HG02759 (cell line): ENCODE data around the gene DOCK11.
A peak's percentile ranks its signal among the peaks of the same experiment; 100 is the strongest.
"Not testable (repeated sequence)": the region's sequence is repeated elsewhere in the genome, so short reads cannot be mapped to it uniquely, and the experiment has no call there.

ENCODE experiments used
- ATAC-seq: cut with Tn5 transposase; IDR thresholded peaks from one replicate; pipeline ENCODE4 v1.9.1; 2021; ENCODE audit warnings: mild to moderate bottlenecking, moderate library complexity; ENCODE audit not compliant: unreplicated experiment

The DOCK11 gene

DNA sequence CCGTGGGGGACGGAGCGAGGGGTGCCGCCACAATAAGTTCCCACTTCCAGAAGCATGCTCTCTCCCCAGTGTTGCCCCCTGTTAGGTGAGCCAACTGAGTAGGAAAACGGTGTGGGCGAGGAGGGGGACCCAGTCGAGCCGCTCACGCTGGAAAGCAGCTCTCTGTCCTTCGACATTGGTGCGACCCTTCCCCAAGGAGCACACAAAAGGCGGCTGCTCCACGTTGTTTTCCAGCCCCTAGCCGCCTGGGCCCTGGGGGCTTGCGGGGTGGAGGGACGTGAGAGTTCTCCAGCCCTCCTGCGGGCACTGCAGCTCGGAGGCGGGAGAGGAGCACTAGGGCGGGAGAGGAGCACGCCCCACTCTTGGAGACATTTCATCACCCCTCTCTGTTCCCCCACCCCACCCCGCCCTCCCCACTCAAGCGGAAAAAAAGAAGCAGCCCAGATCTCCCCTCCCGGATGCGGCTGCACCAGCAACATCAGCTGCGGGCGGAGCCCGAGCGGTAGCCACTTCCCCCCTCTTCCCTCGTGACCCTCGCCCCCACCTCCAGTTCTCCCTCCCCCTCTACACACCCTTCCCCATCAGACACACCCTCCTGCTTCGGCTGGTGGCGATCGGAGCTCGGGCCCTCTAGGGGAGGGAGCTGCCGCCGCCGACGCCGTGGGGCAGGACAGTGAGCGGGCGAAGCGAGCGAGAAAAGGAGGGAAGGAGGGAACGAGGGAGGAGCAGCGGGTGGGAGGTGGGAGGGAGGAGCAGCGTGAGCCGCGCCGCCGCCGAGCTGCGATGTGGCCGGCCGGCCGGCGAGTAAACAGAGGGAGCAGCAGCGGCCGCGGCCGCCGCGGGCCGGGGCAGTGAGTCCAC, at the start of gene DOCK11:
DOCK11 (plus strand) TSS at position 755 of the 861 bp plus-strand sequence. CDS start 157 bp downstream, outside the sequence.
- peak; percentile 77 for ATAC-seq

DNA sequence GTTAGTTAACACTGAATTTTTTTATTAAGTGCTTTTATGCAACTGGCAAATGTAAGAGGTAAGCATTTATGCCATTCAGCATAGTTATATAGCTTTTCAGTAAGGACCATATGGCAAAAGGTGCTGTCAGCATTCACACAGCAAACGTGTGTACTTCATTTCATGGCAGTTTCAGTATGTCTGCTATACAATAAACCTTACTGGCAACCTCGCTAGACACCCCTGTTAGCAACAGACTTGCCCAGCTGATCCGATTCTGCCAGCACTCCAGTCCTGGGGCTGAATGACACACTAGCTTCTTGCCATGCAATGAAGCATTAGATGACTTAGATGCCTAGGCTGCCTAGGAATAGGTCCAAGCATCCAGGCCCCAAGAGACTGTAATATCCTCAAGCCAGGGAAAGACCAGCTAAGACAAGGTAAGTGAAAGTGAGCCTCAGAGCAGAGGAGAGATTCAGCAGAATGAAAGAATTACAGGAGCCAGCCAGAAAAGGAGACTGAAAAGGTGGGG, 47.3 kb upstream of the DOCK11 start:
- no peak for ATAC-seq

DNA sequence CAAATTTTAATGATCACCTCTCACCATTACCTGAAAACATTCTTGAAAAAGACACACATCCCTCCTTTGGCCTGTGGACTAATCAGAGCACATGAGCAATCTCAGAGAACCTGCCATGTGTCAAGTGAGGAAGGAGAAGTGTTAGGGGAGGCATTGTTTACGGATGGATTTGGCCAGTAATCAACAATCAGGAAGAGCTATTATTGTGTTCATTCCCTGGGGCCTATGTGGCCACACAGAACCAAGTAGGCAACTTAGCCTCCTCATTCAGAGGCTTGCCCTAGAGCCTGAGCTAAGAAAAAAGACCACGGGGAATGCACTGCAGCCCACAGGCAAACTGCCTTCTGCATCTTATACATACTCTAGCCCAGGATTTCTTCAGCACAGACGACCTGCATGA, 40.6 kb upstream of the DOCK11 start:
- ATAC-seq: no peak

DNA sequence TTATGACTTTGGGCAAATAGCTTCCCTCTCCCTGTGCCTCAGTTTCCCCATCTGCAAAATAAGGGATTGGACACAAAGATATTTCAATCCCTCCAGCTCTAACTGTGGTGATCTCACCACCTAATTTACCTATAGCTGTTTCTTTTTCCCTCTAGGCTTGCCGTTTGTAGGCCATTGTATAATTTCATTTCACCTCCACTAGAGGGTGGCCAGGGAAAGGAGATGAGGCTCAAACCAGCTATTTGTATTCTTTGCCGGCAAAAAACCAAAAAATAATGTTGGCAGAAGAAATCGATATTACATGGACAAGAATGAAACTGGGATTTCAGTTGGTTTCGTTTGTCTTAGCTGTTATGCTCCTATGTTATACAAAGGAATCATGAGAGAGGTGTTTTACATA, 36.1 kb upstream of the DOCK11 start:
- ATAC-seq: no peak

DNA sequence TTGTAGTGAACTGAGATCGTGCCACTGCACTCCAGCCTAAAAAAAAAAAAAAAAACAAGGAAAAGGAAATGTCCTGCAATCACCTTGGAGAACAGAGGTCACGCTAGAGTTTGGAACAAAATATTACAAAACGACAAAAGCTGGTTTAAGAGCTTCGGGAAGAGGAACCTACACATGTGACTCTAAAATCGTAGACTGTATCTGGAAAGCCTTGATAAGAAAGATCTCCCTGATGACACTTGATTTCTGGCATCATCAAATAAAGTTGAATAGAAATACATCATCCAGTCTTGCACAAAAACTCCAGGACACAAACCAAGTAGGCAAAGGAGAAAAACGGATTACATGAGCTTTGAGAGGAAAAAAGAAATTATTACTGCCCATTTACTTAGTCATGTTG, 31.1 kb upstream of the DOCK11 start:
- no peak for ATAC-seq

DNA sequence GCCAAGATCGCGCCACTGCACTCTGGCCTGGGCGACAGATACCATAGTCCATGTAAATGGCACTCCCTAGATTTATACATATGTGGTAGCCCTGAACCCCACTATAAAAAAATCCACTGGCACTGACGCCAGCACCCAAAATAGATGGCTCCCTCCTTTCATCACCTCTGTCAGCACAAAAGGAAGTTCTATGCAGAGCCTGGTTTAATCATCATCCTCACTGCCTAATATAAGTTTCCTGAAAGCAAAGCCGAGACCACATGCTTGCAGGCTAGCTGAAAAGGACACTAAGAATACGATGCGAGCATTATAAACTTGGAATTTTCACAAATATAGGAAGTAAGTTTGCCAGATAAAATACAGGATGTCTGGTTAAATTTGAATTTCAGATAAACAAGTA, 27.5 kb upstream of the DOCK11 start:
- ATAC-seq: no peak

DNA sequence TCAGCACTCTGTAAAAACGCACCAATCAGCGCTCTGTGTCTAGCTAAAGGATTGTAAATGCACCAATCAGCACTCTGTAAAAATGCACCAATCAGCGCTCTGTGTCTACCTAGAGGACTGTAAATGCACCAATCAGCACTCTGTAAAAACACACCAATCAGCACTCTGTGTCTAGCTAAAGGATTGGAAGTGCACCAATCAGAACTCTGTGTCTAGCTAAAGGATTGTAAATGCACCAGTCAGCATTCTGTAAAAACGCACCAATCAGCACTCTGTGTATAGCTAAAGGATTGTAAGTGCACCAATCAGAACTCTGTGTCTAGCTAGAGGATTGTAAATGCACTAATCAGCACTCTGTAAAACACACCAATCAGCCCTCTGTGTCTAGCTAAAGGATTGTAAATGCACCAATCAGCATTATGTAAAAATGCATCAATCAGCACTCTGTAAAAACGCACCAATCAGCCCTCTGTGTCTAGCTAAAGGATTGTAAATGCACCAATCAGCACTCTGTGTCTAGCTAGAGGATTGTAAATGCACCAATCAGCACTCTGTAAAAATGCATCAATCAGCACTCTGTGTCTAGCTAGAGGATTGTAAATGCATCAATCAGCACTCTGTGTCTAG, 24.8 kb upstream of the DOCK11 start:
- ATAC-seq: not testable (repeated sequence)

DNA sequence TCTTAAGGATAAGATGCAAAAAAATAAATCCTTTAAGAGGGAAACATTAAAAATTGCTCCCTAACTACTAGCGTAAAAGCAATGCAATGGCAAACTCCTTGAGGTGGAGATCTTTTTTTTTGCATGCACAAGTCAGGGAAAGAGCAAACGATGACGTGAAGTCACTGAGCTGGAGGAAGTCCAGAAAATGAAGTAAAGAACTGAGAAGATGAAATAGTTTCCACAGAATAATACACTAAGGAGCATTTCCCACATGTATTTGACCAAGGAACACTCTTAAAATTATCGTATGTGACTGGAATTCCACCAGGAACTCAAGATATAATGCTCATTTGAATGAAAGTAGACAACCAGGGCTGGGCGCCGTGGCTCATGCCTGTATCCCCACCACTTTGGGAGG, 21.0 kb upstream of the DOCK11 start:
- no peak for ATAC-seq

DNA sequence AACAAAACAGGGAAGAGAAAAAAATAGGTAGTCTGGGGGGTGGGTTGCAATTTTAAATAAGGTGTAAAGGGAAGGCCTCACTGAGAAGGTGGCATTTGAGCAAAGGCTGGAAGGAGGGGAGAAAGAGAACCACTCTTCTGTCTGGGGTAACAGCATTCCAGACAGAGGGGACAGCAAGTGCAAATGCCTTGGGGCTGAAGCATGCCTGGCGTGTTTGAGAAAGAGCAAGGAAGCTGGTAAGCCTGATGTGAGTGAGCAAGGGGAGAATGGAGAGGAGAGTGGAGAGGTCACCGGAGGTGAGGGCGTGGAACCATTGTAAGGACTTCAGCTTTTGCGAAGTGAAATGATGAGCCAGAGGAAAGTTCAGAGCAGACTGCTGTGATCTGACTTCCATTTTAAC, 19.7 kb upstream of the DOCK11 start:
- no peak for ATAC-seq

DNA sequence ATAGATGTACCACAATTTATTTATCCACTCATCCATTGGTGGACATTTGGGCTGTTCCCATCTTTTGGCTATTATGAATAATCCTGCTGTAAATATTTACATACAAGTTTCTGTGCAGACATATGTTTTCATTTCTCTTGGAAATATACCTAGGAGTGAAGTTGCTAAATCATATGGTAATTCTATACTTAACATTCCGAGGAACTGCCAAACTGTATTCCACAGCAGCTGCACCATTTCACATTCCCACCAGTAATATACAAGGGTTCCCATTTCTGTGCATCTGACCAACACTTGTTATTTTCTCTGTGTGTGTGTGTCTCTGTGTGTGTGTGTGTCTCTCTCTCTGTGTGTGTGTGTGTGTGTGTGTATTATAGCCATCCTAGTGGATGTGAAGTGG, 15.4 kb upstream of the DOCK11 start:
- no peak for ATAC-seq

DNA sequence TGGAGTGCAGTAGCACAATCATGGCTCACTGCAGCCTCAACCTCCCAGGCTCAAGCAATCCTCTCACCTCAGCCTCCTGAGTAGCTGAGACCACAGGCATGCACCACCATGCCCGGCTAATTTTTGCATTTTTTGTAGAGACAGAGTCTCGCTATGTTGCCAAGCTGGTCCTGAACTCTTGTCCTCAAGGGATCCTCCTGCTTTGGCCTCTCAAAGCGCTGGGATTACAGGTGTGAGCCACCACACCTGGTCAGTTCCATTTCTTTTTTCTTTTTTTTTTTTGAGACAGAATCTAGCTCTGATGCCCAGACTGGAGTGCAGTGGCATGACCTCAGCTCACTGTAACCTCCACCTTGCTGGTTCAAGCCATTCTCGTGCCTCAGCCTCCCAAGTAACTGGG, 13.2 kb upstream of the DOCK11 start:
- not testable (repeated sequence) for ATAC-seq

DNA sequence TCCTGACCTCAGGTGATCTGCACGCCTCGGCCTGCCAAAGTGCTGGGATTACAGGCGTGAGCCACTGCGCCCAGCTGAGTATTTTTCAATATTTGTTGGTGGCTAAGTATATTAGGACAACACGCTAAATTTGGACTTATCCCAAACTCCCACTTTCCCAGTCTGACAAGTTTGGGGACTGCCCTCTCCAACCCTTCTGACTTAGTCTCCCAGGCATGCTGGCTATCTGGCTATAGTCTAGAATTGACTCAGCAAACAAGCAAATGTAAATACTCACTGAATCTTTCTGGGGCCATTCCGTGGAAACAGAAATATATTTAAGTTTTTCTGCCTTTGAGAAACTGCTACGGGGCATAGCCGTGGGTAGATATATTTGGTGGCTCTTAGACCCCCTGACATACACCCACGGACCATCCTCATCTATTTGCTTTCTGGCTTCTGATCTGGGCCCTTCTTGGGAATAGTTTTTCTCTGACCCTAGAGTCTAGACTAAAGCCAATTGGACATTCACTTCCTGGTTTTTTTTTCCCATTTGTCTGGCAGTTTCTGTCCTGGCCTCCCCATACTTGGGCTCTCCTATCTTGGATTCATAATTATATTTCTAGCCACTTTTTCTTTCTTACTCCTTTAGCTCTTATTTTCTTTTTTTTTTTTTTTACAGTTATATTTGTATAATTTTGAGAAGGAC, 11.3 kb upstream of the DOCK11 start:
- no peak for ATAC-seq

DNA sequence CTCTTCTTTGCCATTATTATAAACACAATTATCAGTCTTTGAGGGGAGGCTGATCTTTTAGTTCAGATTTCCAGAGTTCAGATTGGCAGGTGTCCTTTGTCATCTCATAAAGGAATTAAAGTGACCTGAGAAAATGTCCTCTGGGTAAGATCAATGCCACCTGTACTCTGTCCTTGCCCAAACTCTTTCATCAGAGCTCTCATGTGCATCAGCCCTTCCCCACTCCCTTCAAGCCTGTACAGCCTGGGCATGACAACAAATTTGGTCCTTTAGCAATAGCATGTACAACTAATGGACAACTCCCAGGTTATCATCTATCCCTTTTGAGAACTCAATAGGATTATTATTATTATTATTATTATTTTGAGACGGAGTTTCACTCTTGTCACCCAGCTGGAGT, 8.9 kb upstream of the DOCK11 start:
- ATAC-seq: not testable (repeated sequence)

DNA sequence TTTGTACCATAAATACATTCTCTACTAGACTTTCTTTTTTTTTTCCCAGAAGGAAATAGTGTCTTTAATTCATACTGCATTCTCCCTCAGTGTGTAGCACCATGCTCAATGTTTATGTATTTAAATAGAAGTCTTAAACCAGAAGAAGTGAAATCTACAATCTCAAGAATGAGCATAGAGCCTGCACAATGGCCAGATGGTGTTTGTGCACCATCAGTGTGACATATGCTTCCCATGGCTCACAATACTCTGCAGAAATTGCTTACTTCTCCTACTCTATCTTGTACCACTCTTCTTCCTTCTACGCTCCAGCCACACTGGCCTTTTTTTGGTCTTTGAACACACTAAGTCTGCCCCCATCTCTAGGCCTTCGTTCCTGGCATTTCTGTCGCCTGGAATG, 2.6 kb upstream of the DOCK11 start:
- ATAC-seq: no peak

DNA sequence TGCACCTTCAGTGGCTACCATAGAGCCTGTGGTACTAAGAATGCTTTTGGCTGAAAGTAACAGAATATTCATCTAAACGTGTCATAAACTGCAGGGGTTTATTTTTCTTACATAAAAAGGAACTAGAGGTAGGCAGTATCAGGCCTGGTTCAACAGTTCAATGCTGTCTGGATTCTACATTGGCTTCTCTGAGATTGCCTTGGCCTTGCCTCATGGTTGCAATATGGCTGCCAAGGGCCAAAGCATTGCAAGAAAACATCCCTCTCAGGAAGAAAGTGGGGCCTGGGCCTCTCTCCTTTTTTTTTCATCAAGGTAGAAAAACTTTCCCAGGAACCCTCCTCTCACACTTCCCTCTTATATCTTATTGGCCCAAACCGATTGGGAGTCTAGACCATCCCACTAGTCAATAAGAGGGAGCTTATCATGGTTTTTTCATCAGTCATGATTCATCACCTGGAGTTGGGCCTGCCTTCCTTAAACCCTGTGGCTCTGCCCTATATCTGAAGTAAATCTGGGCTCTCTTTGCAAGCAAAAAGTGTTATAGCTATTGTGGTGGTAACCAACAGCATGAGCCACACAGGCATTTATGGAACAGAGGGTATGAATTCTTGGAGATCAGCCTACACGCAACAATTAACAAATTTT, 1.8 kb upstream of the DOCK11 start:
- no peak for ATAC-seq

DNA sequence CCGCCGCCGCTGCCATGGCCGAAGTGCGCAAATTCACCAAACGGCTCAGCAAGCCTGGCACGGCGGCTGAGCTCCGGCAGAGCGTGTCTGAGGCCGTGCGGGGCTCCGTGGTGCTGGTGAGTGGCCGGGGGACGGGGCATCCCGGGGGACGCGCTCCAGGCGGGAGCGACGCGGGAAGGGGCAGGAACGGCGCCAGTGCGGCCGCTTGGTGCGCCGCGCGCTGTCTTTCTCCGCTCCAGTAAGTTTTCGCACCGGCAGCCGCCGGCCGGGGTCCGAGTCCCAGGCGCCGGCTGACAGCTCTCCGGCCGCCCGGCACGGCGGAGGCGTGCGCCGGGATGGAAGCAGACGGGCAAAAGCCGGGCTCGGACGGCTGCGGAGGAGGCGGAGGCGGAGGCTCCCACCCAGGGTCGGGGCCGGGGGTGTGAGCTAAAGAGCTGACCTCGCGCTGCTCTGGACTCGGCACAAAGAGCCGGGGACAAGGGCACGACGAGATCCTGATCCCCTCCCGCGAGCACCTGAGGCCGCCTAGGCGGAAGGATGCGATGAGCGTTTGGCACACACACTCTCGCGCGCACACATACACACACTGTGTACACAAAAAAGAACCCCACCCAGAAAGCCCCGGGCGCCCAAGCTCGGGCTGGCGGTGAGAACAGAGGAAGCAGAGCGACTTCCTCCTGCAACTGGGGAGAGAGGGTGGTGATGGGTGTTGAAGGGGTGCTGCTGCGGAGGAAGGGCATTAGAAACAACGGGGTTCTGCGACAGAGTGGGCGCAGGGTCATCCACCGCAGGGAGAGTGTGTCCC, 545 bp downstream of the DOCK11 start:
- peak; percentile 65 for ATAC-seq

DNA sequence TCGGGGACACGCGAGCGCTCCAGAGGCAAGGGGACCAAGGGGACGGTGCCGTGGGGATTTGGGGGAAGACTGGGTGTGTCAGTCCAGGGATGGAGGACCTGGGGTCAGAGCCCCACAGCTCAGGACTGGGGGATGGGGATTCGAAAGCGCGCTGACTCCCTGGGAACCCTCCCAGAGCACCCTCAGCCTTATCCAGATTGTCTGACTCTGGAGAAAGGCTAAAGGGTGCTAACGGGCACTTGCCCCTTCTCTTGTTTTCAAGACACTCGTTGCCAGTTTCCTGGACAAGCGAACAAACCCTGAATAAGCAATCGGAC, 1.1 kb downstream of the DOCK11 start:
- peak; percentile 15 for ATAC-seq

DNA sequence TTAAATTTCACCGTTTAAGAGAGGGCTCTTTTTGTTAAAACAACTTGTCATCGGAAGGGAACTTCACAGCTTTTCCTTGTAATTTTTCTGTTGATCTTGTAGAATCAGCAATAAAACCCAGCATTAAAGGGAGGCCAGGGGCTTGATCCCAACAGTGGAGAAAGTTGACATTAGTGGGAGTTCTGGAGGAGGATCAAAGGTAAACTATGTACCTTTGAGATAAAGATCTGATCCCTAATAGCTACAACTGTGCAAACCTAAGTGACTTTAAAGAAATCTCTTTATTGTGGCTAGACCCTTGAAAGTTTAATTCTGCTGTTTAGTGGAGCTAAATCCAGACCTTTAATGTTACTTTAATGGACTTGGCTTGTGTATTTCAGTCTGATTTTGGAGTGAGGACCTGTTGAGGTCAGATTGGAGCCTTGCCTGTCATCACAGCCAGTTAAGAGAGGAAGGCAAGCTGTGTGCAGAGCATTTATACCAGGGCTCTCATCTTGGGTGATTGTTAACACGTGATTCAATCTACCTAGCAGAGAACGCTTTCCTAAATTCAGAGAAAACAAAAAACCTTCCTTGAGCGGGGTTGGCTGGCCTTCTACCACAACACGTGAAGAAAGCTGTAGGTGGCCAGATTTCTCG, 1.7 kb downstream of the DOCK11 start:
- ATAC-seq: no peak

DNA sequence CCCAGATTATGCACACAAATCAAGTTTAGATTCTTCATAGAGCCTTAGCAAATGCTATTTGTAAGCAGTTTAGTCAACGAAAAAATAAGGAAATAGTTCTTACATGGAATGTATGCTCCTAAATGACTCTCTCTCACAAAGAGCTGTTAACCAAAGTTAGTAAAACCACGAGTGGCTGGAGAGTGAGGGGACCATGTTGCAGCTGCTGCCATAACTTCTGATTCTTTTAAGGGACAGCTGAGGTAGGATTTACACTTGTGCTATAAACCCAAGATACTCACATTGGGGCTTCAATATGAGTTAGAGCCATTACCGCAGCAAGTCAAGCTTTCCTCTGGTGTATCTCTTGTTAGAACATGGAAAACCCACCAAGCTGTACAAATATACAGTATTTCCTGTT, 2.7 kb downstream of the DOCK11 start:
- no peak for ATAC-seq

DNA sequence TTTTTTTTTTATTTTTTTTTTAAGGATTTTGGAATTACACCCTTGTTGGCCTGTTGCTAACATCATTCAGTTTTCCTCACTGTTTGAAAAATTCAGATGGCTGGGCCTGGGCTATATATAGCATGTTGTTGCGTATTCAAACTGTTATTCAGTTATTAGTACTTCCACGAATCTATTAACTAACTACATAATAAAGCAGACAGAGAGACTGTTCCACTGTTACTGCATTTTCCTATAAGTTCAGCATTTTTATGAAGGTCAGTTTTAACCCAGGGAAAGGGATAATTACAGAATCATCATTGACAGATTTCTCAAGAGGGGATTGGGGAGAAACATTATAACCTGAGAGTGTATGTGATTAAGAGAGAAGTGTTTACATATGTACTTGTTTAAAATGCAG, 3.1 kb downstream of the DOCK11 start:
- ATAC-seq: no peak
